ENCODE data around the gene TMEM92.
"Not testable (repeated sequence)": the region's sequence is repeated elsewhere in the genome, so short reads cannot be mapped to it uniquely, and the experiment has no call there.

TMEM92 gene

GRCh38 chr17:50310455-50311111 is 36.3 kb downstream of the TMEM92 start:
- no peak for DNase-seq (ENCODE audit: low spot score)
- TF ChIP-seq CTCF (IDR thresholded peaks at IDR 0.05) = no peak
- no peak overlapping the region for H3K27ac ChIP-seq
- no peak overlapping the region for H3K4me3 ChIP-seq

- DNase-seq (ENCODE audit: low spot score) = no peak
- TF ChIP-seq CTCF (IDR thresholded peaks at IDR 0.05) = no peak
- Histone ChIP-seq H3K27ac (no peak overlapping the region), H3K4me3 (no peak overlapping the region)
These were observed 36.8 kb downstream of the TMEM92 start for GRCh38 chr17:50311112-50311460.

GRCh38 chr17:50311483-50311882 is 37.2 kb downstream of the TMEM92 start:
- no peak for TF ChIP-seq CTCF (IDR thresholded peaks at IDR 0.05)
- Histone ChIP-seq H3K4me3 (no peak overlapping the region), H3K27ac (no peak overlapping the region)
- DNase-seq (ENCODE audit: low spot score) = no peak

GRCh38 chr17:50312308-50312707 is 38.0 kb downstream of the TMEM92 start:
- TF ChIP-seq CTCF (IDR thresholded peaks at IDR 0.05) = no peak
- no peak for DNase-seq (ENCODE audit: low spot score)
- Histone ChIP-seq H3K27ac (no peak overlapping the region), H3K4me3 (no peak overlapping the region)

GRCh38 chr17:50314456-50315011 is 40.3 kb downstream of the TMEM92 start:
- no peak for TF ChIP-seq CTCF (IDR thresholded peaks at IDR 0.05)
- H3K4me3 ChIP-seq = no peak overlapping the region
- H3K27ac ChIP-seq = no peak overlapping the region
- DNase-seq (ENCODE audit: low spot score) = no peak

- Histone ChIP-seq H3K4me3 (no peak overlapping the region), H3K27ac (no peak overlapping the region)
- TF ChIP-seq CTCF (IDR thresholded peaks at IDR 0.05) = no peak
- DNase-seq (ENCODE audit: low spot score) = no peak
These were observed 41.8 kb downstream of the TMEM92 start for GRCh38 chr17:50316016-50316587.

- not testable (repeated sequence) for H3K4me3 ChIP-seq; H3K27ac ChIP-seq; DNase-seq (ENCODE audit: low spot score)
These were observed 42.4 kb downstream of the TMEM92 start for GRCh38 chr17:50316660-50317059.

All from coronary artery (tissue), 2 donors.